Measurements from ENCODE around the gene TCAF1.

DNA sequence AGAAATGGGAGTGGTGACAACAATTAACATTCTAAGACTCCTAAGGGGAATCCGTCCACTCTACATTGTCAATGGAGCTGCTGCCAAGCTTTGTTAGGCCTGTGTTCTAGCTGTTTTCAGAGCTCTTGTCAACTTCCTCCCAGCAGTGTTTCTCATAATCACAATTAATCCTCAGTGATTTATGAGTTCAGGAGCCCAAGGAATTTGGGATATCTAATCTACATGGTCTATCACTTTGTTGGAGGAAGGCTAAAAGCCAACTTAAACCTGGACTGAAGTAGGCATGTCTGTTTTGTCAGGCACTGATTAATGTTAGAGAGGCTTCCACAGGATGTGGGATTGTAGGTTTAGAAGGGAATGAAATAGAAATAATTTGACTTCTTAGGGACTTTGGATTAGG lies 22.9 kb upstream of the TCAF1 start:
- TF ChIP-seq, protein P1, sequence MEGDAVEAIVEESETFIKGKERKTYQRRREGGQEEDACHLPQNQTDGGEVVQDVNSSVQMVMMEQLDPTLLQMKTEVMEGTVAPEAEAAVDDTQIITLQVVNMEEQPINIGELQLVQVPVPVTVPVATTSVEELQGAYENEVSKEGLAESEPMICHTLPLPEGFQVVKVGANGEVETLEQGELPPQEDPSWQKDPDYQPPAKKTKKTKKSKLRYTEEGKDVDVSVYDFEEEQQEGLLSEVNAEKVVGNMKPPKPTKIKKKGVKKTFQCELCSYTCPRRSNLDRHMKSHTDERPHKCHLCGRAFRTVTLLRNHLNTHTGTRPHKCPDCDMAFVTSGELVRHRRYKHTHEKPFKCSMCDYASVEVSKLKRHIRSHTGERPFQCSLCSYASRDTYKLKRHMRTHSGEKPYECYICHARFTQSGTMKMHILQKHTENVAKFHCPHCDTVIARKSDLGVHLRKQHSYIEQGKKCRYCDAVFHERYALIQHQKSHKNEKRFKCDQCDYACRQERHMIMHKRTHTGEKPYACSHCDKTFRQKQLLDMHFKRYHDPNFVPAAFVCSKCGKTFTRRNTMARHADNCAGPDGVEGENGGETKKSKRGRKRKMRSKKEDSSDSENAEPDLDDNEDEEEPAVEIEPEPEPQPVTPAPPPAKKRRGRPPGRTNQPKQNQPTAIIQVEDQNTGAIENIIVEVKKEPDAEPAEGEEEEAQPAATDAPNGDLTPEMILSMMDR (IDR thresholded peaks at IDR 0.05), result no peak
- no peak for TF ChIP-seq POLR2A (IDR thresholded peaks at IDR 0.05)
